Neuron (in vitro differentiated cells): Measurements from ENCODE around the gene ADAMTS14.

Source experiments
- H2AFZ ChIP-seq: one replicate; pipeline ENCODE4 v1.6.1; 2013; ENCODE audit warnings: low read depth, mild to moderate bottlenecking, inconsistent platforms, low read length, moderate library complexity
- H3K27me3 ChIP-seq: one replicate; pipeline ENCODE4 v1.6.1; 2013; ENCODE audit warnings: low read length; ENCODE audit not compliant: insufficient read depth
- H3K36me3 ChIP-seq: one replicate; pipeline ENCODE4 v1.6.1; 2013; ENCODE audit warnings: low read length; ENCODE audit not compliant: insufficient read depth
- H3K4me1 ChIP-seq: one replicate; pipeline ENCODE4 v1.6.1; 2013; ENCODE audit warnings: low read length; ENCODE audit not compliant: insufficient read depth
- H3K4me3 ChIP-seq: 2 replicates; pipeline ENCODE4 v1.5.1; 2013; ENCODE audit warnings: mild to moderate bottlenecking, low read length, moderate library complexity
- H3K9me3 ChIP-seq: one replicate; pipeline ENCODE4 v1.6.1; 2013; ENCODE audit warnings: low read length

The ADAMTS14 gene

GRCh38 chr10:70698211-70698610 is 25.9 kb downstream of the ADAMTS14 start:
- Histone ChIP-seq H3K27me3 (peaks cover 18% of the 10 kb centered on the region), H3K4me3 (no peak overlapping the region), H2AFZ (no peak overlapping the region), H3K36me3 (no peaks in the 10 kb centered on the region), H3K9me3 (no peaks in the 10 kb centered on the region), H3K4me1 (no peaks in the 10 kb centered on the region)

DNA sequence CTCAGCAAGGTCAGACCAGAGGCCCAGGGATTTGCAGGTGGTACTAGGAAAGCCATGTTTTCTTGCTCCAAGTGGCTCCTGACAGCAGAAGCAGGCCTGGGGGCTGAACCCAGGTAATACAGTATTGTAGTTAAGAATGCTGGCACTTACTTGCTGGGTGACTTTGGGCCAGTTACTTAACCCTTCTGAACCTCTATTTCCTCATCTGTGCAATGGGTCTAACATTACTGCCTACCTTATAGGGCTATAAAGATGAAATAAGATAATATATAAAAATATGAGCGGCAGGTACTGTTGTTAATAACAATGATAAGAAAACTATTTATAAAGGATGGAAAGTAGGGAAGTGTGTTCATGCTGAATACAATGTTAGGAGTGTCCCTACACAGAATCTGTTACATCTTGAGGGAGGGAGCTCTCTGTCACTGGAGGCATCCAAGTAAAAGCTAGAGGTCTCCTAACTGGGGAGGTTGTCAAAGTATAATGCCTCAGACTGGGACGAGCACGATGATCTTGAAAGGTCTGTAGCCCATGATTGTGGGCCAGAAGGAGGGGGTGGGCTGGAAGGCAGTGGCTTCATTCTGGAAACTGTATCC is 26.9 kb downstream of the ADAMTS14 start:
- no peaks in the 10 kb centered on the region for H3K9me3 ChIP-seq
- no peak overlapping the region for H3K4me3 ChIP-seq
- H2AFZ ChIP-seq = no peak overlapping the region
- H3K4me1 ChIP-seq = no peaks in the 10 kb centered on the region
- H3K27me3 ChIP-seq = peaks cover 14% of the 10 kb centered on the region
- no peaks in the 10 kb centered on the region for H3K36me3 ChIP-seq

GRCh38 chr10:70699659-70700174 is 27.4 kb downstream of the ADAMTS14 start:
- Histone ChIP-seq H3K4me1 (no peaks in the 10 kb centered on the region), H3K27me3 (peaks cover 14% of the 10 kb centered on the region), H3K4me3 (no peak overlapping the region), H2AFZ (no peak overlapping the region), H3K36me3 (no peaks in the 10 kb centered on the region), H3K9me3 (no peaks in the 10 kb centered on the region)

GRCh38 chr10:70702190-70702763 is 30.0 kb downstream of the ADAMTS14 start:
- no peaks in the 10 kb centered on the region for H3K4me1 ChIP-seq
- H3K4me3 ChIP-seq = no peak overlapping the region
- H3K27me3 ChIP-seq = peaks cover 10% of the 10 kb centered on the region
- H3K9me3 ChIP-seq = no peaks in the 10 kb centered on the region
- H2AFZ ChIP-seq = no peak overlapping the region
- no peaks in the 10 kb centered on the region for H3K36me3 ChIP-seq

- Histone ChIP-seq H3K4me1 (no peaks in the 10 kb centered on the region), H3K27me3 (peaks cover 10% of the 10 kb centered on the region), H3K36me3 (no peaks in the 10 kb centered on the region), H3K9me3 (no peaks in the 10 kb centered on the region), H3K4me3 (no peak overlapping the region), H2AFZ (no peak overlapping the region)
These were observed 31.9 kb downstream of the ADAMTS14 start for GRCh38 chr10:70704211-70704610.

DNA sequence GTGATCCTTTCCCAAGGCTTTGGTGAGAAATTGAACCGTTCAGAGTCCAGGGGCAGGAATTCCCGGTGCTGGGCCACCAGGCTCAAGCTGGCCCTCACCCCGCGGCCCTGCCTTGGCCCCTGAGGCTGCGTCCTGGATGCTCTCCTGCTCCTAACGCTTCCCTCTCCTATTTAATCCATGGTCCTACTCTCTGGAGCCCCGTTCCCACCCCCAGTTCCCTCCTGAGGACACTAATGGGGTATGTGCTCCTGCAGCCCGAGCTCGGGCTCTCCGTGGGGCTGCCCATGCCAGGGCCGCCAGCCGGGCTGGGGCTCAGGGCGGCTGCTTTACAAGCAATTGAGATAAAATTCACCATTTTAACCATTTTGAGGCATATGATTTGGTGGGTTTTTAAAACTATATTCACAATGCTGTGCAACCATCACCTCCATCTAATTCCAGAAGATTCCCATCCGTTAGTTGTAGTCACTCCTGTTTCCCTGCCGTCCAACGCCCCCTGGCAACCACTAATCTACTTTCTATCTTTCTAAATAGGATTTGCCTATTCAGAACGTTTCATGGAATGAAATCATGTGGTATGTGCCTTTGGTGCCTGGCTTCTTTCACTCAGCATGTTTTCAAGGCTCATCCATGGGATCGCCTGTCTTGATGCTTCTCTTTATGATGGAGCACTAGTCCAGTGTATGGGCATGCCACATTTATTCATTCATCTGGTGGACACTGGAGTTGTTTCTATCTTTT is 33.0 kb downstream of the ADAMTS14 start:
- no peaks in the 10 kb centered on the region for H3K4me1 ChIP-seq
- no peak overlapping the region for H2AFZ ChIP-seq
- no peaks in the 10 kb centered on the region for H3K36me3 ChIP-seq
- H3K27me3 ChIP-seq = peaks cover 8% of the 10 kb centered on the region
- H3K4me3 ChIP-seq = no peak overlapping the region
- H3K9me3 ChIP-seq = no peaks in the 10 kb centered on the region

DNA sequence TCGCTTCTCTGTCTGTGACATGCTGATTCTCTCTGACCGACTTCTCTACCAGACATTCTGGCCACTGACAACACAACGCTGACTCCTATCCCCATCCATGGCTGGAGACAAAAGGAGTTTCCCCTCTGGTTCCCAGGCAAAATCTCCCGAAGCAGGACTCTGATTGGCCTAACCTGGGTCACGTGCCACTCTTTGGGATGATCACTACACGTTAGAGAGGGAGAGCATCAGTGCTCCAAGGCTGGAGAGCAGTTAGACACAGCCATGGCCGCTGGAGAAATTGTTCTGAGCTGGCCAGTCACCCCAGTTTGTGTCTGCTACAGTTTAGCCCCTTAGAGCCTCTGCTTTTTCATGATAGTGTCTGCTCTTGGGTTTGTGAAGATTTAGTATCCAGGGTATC is 38.9 kb downstream of the ADAMTS14 start:
- Histone ChIP-seq H3K27me3 (no peaks in the 10 kb centered on the region), H3K4me3 (no peak overlapping the region), H3K9me3 (no peaks in the 10 kb centered on the region), H3K36me3 (no peaks in the 10 kb centered on the region), H2AFZ (no peak overlapping the region), H3K4me1 (peaks cover 5% of the 10 kb centered on the region)

DNA sequence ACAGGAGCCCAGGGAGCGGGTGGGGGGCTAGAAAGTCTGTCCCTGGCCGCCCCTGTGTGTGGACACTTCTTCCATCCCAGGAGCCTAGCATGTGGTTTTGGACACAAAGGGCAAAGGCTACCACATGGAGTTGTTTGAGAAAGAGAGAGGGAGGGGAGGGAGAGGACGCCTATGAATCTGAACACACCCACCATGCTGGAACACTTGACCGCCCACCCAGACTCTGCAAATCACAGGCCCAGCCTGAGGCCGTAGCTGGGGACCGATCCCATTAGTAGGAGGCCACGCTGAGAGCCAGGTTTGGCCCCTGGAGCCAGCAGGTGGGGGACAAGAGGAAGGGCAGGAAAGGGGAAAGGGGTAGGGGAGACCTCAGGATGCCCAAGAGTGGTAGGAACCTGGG is 39.6 kb downstream of the ADAMTS14 start:
- Histone ChIP-seq H3K27me3 (no peaks in the 10 kb centered on the region), H2AFZ (no peak overlapping the region), H3K4me3 (no peak overlapping the region), H3K36me3 (no peaks in the 10 kb centered on the region), H3K4me1 (peaks cover 9% of the 10 kb centered on the region), H3K9me3 (no peaks in the 10 kb centered on the region)

GRCh38 chr10:70714245-70714644 is 41.9 kb downstream of the ADAMTS14 start:
- H3K4me3 ChIP-seq = no peak overlapping the region
- H3K36me3 ChIP-seq = no peaks in the 10 kb centered on the region
- H3K4me1 ChIP-seq = peaks cover 9% of the 10 kb centered on the region
- H3K27me3 ChIP-seq = no peaks in the 10 kb centered on the region
- H2AFZ ChIP-seq = no peak overlapping the region
- no peaks in the 10 kb centered on the region for H3K9me3 ChIP-seq

DNA sequence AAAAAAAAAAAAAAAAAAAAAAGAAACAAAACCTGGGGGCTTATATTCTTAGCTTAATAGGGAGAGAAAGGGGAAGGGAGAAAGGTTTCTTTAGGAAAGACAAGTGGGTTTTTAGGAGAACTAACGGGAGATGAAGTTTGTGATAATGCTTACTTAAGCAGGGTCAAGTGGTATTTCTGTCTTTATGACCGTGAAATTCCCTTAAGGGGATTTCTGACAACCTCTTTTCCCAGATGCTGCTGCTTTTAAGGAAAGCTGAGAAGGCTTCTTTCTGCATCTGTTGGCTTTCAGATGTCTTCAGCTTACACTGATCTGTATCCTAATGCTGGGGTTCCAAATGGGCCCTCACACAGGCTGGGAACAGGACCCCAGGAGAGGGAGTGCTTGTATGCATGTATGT is 42.6 kb downstream of the ADAMTS14 start:
- peaks cover 9% of the 10 kb centered on the region for H3K4me1 ChIP-seq
- no peak overlapping the region for H2AFZ ChIP-seq
- H3K9me3 ChIP-seq = no peaks in the 10 kb centered on the region
- H3K27me3 ChIP-seq = no peaks in the 10 kb centered on the region
- H3K36me3 ChIP-seq = no peaks in the 10 kb centered on the region
- H3K4me3 ChIP-seq = no peak overlapping the region

DNA sequence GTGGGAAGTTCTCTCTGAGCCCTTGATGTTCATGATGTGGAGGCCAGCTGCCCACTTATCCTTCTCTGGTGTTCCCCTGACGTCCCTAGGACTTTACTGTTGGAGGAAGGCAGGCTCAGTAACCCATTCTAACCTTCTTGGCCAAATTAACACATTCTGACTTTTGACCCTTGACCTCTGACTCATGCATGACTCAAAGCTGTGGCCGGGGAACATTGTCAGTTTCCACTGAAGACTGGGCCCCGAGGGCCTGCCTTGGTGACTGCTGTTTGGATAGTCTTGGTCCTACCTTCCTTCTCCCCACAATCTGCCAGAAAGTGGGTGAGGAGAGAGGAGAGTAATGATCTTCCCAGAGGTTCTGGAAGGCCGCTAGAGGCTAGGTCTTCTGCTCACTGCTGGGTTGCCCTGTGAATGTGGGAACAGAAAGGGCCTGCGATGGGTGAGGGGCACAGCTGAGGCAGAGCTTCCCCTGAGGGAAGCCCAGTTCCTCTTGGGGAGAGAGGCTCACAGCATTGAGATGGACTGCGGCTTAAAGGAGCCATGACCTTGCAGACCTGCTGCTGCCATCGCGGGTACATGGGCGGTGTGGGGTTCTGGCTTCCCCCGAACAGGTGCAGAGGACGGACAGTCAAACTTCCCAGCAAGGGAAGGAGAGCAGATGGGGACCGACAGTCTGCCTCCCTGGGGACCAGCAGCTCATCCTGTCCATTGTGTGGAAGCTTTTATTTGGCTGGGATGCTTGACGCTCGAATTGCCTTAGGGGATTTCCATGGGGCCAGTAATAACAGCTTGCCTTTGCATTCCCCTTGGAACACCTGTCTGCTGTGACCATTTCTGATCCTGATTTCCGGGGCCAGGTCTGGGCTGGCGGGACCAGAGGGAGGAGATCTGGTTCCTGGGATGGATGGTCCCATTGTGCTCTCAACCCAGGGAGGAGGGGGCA is 43.8 kb downstream of the ADAMTS14 start:
- no peaks in the 10 kb centered on the region for H3K9me3 ChIP-seq
- H3K27me3 ChIP-seq = no peaks in the 10 kb centered on the region
- H3K36me3 ChIP-seq = no peaks in the 10 kb centered on the region
- peaks cover 9% of the 10 kb centered on the region for H3K4me1 ChIP-seq
- H2AFZ ChIP-seq = no peak overlapping the region
- no peak overlapping the region for H3K4me3 ChIP-seq

DNA sequence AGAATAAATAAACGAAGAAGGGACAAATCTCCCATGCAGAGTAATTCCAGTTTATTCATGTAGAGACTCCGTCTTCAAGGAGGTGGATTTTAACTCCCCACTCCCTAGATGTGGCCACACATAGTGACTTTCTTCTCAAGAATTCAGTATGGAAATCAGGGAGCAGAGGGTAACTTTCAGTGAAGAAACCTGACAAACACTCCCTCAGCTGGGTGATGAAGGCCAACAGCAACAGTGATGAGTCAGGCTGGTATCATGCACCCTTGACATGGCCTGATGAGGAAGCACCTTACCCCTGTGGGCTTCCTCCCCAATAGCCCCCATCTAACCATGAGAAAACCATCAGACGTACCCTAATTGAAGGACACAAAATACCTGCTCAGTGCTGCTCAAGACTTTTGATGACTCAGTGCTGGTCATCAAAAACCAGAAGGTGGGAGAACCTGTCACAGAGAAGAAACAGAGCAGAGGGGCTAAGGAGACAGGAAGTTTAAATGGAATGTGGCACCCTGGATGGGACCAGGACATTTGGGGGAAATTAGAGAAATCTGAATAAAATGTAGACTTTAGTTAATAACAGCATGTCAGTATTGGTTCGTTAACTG is 50.6 kb downstream of the ADAMTS14 start:
- Histone ChIP-seq H3K27me3 (no peaks in the 10 kb centered on the region), H3K9me3 (no peaks in the 10 kb centered on the region), H3K4me1 (no peaks in the 10 kb centered on the region), H3K4me3 (no peak overlapping the region), H3K36me3 (no peaks in the 10 kb centered on the region), H2AFZ (no peak overlapping the region)
